ENCODE results near the gene TANGO2. TPM values are rescaled to one million over a fixed set of nuclear protein-coding genes. Genes with fewer than 3 reads are reported as not detected.

TANGO2 gene
- total RNA-seq, 1 experiment from 2014 or later, result 17.0 TPM

DNA sequence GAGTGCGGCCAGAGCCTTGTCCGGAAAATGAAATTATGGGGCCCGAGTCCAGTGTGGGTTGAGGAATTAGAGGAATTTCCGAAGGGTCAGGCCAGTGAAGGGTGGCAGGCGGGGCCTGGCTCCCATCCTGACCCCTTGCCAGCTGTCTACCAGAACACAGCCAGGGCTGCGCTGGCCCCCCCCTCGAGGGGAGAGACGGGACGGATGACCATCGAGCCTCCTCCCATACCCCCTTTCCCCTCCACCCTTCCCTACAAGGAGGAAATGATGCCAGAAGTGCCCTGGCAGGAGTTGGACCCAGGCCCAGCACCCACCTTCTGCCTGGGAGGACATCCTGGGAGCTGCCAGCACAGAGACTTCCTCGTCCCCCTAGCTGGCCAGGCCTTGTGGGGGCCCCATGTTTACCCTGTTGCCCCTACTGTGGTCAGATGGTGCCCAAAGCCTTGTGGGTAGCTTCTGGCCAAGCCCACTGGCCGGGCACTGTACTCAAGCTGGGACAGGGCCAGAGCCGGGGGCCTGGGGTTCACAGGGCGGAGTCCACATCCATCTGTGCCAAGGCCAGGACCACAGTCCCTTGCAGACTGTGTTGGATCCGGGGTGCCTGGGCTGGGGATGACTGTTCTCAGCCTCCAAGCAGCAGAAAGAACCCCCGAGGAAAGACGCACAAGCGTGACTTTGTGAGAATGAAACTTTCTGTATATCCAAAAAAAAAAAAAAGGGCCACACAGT lies 25.1 kb upstream of the TANGO2 start:
- CTCF ChIA-PET, result no interaction called here
- H3K4me2 ChIP-seq (ENCODE audit: low read length), result no peak overlapping the region
- RAD21 ChIA-PET (ENCODE audit: low non-redundant PET in 1 of 2, low total read pairs in 2 of 2, uncharacterized antibody in 2 of 2, unreplicated experiment in 2 of 2), result no interaction called here

More for the DNA sequence above, 25.1 kb upstream of the TANGO2 start:
- no peaks in the 10 kb centered on the region for H3K27me3 ChIP-seq (ENCODE audit: insufficient read depth, low read length)
- H3K27ac ChIP-seq (ENCODE audit: low read depth, low read length), result no peak overlapping the region
- POLR2A ChIA-PET, result no interaction called here
- no peak overlapping the region for H3K4me3 ChIP-seq (replicated peaks in 1 of 2; ENCODE audit: low read depth in 1 of 2, low read length in 2 of 2)
- H3K9me3 ChIP-seq (ENCODE audit: control insufficient read depth in 1 of 2, insufficient read depth in 1 of 2, low read depth in 1 of 2, low read length in 2 of 2), result no peaks in the 10 kb centered on the region
- DNase-seq (ENCODE audit: low read depth, low spot score) (no peak), ATAC-seq (no peak)
- H3K36me3 ChIP-seq (ENCODE audit: control insufficient read depth in 1 of 2, insufficient read depth in 2 of 2, low read length in 2 of 2), result no peaks in the 10 kb centered on the region
- BruUV-seq (replicated peaks), result no TSS peak
- no peak overlapping the region for H3K9ac ChIP-seq (ENCODE audit: low read length)
- intact Hi-C loops (cut with micrococcal nuclease), result no loop called here
- no peaks in the 10 kb centered on the region for H3K9me2 ChIP-seq (ENCODE audit: insufficient read depth)
- no peaks in the 10 kb centered on the region for H4K20me1 ChIP-seq (ENCODE audit: insufficient read depth)
- peaks cover 0 to 5% of the 10 kb centered on the region in 2 experiments; a peak in 1 of 4 replicates for H3K4me1 ChIP-seq (ENCODE audit: control insufficient read depth in 1 of 2, insufficient read depth in 2 of 2, low read length in 2 of 2)
- no peaks in the 10 kb centered on the region for H3K79me2 ChIP-seq (ENCODE audit: insufficient read depth, low read length)
- H2AFZ ChIP-seq (ENCODE audit: low read depth, low read length, poor library complexity, severe bottlenecking), result no peak overlapping the region
- TF ChIP-seq EZH2 (IDR thresholded peaks at IDR 0.05) (no peak), EZH2phosphoT487 (IDR thresholded peaks at IDR 0.05; ENCODE audit: borderline replicate concordance) (no peak), YY1 (IDR thresholded peaks at IDR 0.05; ENCODE audit: extremely low read depth, insufficient replicate concordance, low read depth, low read length) (no peak), TCF7L2 (IDR thresholded peaks at IDR 0.05; ENCODE audit: borderline replicate concordance, extremely low read depth, insufficient read depth, insufficient read length) (no peak), CEBPB (IDR thresholded peaks at IDR 0.05; ENCODE audit: low read depth) (no peak), SIN3A (IDR thresholded peaks at IDR 0.05; ENCODE audit: low read depth) (no peak), ELF1 (IDR thresholded peaks at IDR 0.05; ENCODE audit: borderline replicate concordance, low read depth) (no peak), ZFX (IDR thresholded peaks at IDR 0.05) (no peak), ZNF274 (IDR thresholded peaks at IDR 0.05; ENCODE audit: low read depth, low read length) (no peak), SP1 (IDR thresholded peaks at IDR 0.05; ENCODE audit: low read depth) (no peak), SRF (IDR thresholded peaks at IDR 0.05; ENCODE audit: low read depth) (no peak), POLR2A (IDR thresholded peaks at IDR 0.05; ENCODE audit: borderline replicate concordance, extremely low read depth, insufficient read depth, insufficient read length) (no peak), CBX3 (IDR thresholded peaks at IDR 0.05; ENCODE audit: low read depth) (no peak), RAD21 (IDR thresholded peaks at IDR 0.05; ENCODE audit: low read depth) (no peak), EGR1 (IDR thresholded peaks at IDR 0.05; ENCODE audit: low read depth) (no peak)
- TF ChIP-seq, protein P1, sequence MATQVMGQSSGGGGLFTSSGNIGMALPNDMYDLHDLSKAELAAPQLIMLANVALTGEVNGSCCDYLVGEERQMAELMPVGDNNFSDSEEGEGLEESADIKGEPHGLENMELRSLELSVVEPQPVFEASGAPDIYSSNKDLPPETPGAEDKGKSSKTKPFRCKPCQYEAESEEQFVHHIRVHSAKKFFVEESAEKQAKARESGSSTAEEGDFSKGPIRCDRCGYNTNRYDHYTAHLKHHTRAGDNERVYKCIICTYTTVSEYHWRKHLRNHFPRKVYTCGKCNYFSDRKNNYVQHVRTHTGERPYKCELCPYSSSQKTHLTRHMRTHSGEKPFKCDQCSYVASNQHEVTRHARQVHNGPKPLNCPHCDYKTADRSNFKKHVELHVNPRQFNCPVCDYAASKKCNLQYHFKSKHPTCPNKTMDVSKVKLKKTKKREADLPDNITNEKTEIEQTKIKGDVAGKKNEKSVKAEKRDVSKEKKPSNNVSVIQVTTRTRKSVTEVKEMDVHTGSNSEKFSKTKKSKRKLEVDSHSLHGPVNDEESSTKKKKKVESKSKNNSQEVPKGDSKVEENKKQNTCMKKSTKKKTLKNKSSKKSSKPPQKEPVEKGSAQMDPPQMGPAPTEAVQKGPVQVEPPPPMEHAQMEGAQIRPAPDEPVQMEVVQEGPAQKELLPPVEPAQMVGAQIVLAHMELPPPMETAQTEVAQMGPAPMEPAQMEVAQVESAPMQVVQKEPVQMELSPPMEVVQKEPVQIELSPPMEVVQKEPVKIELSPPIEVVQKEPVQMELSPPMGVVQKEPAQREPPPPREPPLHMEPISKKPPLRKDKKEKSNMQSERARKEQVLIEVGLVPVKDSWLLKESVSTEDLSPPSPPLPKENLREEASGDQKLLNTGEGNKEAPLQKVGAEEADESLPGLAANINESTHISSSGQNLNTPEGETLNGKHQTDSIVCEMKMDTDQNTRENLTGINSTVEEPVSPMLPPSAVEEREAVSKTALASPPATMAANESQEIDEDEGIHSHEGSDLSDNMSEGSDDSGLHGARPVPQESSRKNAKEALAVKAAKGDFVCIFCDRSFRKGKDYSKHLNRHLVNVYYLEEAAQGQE (IDR thresholded peaks at IDR 0.05; ENCODE audit: low read depth), result no peak
- TF ChIP-seq, protein P2, sequence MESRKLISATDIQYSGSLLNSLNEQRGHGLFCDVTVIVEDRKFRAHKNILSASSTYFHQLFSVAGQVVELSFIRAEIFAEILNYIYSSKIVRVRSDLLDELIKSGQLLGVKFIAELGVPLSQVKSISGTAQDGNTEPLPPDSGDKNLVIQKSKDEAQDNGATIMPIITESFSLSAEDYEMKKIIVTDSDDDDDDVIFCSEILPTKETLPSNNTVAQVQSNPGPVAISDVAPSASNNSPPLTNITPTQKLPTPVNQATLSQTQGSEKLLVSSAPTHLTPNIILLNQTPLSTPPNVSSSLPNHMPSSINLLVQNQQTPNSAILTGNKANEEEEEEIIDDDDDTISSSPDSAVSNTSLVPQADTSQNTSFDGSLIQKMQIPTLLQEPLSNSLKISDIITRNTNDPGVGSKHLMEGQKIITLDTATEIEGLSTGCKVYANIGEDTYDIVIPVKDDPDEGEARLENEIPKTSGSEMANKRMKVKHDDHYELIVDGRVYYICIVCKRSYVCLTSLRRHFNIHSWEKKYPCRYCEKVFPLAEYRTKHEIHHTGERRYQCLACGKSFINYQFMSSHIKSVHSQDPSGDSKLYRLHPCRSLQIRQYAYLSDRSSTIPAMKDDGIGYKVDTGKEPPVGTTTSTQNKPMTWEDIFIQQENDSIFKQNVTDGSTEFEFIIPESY (IDR thresholded peaks at IDR 0.05; ENCODE audit: extremely low read depth, insufficient replicate concordance, low read length), result no peak
- TF ChIP-seq, protein P3, sequence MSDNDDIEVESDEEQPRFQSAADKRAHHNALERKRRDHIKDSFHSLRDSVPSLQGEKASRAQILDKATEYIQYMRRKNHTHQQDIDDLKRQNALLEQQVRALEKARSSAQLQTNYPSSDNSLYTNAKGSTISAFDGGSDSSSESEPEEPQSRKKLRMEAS (IDR thresholded peaks at IDR 0.05), result no peak

All from HCT116 (cell line).